Posterior vena cava (tissue), 2 donors: Measurements from ENCODE around the gene TDRD12. TPM values are rescaled to one million over a fixed set of nuclear protein-coding genes. Genes with fewer than 3 reads are reported as not detected.
"Not testable (repeated sequence)": the region's sequence is repeated elsewhere in the genome, so short reads cannot be mapped to it uniquely, and the experiment has no call there.

Experiments used
- DNase-seq: peaks from one replicate; pipeline ENCODE4 v3.0.0-alpha.2; 2020; ENCODE audit warnings: low spot score
- intact Hi-C, 2 donors: fragments of 100-400 bp; cut with DNase I; formaldehyde crosslinking; loops; one replicate each; pipeline versions ENCODE4 v1.14.1 to v1.14.2; 2022 to 2023
- total RNA-seq, 2 donors: library from RNA; stranded (reverse); fragmentation: NEBNext Ultra II Directional; extraction: Animal tissue kit (Norgen Biotek cat#: 25700); gene quantifications; one replicate each; pipeline ENCODE4 v1.2.1, GENCODE V29; 2021
- donor health status: DM: yes; HTN: yes; CAD: no.
- donor health status: DM: yes; HTN: yes; CAD: no.

The TDRD12 gene
- total RNA-seq, 2 donors from 2014 or later = 0.24 to 0.65 TPM

DNA sequence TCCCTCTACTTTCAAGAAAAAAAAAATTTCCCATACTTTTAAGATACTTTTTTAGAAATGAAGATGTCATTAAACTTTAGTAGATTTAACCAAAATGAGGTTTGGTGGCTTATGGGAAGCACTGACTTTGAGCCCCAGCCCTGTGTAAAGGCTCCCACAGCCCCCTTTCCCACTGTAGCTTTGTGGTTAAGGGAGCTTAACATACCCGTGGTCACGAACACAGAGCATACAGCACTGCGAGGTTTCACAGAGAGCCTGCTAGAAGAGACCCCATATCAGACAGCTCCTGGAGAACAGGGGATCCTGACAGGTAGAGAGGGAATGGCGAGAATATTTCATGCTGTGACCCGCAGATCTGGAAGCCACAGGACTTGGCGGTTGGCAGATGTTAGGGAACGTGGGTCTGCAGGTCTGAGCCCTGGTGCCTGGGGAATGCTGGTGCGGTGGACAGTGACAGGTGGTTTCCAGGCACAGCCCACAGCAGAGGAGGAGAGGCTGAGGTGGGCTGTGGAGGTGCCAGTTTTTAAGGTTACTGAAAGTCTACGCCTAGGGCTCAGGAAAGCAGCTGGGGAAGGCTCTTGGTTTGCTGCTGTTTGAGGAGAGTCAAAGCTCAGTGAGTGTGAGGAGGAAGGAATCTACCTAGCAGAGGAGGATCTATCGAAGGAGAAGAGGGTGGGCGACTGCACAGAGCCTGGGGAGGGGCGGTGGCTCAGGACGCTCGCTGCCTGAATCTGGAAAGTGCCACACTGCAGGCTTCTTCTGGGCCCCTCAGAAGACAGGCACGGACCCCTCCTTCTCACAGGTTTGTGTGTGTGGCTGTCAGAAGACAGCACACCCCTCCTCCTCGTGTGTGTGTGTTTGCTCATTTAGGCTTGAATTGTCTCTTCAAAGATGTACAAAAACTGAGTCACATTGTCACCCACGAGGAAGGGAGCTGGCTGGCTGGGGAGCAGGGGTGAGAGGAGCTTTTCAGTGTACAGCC lies 100.1 kb downstream of the TDRD12 start:
- no peak for DNase-seq
- intact Hi-C loops = no loop called here

DNA sequence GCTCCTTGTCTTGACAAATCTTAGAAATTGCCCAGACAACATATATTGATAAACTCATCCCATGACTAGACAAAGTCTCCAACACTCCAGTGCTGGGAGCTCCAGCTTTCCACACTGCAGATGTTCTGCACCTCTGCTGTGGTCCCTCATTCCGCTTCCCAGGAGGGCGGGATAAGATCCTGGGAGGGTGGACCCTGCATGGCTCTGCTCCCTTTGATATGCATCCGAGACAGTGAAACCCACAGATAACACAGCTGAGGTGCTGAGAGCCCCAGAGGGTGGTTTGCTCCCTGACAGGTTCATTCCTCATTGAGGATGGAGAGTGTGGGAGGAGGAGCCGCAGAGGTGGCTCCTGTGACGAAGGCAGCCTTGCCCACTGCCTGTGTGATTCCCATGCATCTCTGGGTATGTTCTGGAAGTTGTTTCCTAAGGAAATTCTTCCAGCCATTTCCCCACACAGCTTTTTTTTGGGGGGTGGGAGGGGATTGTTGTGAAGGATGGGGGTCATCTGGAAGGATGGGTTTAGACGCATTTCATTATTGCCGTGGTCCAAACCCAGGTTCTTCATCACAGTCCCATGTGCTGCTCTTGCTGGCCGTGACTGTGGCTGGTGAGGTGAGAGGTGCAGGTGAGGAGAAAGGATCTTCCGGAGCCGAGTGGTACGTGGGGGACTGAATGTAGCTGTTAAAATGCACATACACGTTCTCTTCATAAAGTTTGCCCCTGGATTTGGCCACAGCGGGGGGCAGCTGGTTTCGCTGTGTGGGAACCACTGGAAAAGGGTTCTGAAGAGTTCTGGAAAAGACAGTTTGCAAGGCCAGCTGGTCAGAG lies 103.6 kb downstream of the TDRD12 start:
- intact Hi-C loops = no loop called here
- DNase-seq = no peak

DNA sequence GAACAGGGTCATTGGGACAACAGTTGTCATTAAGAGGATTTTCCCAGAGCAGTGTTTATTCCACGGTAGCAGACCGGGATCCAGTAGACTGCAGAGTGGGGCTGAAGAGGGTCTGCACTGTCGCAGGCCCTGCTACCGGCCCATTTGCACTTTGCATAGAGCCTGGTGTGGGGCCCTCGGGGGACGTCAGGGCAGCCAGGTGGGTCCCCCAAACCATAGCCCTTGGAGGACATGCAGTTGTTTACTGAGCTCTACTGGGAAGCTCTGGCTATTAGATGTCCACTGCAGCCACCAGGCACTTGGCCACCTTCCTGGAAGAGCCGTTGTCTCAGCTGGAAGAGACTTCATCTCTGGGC lies 104.2 kb downstream of the TDRD12 start:
- DNase-seq = no peak
- intact Hi-C loops = no loop called here

DNA sequence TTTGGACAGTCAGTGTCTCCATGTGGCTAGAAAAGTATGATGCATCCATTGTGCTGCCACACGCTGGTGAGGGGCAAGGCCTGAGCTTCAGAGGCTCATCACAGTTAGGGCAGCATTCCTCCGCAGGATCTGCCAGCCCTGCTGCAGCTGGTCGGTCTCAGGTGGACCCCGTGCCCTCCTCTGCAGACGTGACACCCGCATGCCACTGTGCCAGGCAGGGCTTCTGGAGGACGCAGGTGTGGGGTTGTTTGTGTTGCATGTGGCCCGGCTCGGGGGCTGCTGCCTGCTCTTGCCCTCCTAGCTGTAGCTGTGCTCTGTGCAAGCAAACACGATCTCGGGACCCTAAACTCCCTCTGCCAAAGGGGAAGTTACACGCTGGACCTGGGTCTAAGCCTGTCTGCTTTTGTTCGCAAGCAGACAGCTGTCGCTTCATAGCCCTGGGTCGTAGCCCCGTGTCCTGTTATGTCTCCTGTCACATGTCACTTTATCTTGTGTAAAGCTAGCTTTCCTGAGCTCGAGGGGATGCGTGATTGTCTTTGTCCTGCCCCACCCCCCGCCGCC lies 104.7 kb downstream of the TDRD12 start:
- intact Hi-C loops = no loop called here
- DNase-seq = no peak

DNA sequence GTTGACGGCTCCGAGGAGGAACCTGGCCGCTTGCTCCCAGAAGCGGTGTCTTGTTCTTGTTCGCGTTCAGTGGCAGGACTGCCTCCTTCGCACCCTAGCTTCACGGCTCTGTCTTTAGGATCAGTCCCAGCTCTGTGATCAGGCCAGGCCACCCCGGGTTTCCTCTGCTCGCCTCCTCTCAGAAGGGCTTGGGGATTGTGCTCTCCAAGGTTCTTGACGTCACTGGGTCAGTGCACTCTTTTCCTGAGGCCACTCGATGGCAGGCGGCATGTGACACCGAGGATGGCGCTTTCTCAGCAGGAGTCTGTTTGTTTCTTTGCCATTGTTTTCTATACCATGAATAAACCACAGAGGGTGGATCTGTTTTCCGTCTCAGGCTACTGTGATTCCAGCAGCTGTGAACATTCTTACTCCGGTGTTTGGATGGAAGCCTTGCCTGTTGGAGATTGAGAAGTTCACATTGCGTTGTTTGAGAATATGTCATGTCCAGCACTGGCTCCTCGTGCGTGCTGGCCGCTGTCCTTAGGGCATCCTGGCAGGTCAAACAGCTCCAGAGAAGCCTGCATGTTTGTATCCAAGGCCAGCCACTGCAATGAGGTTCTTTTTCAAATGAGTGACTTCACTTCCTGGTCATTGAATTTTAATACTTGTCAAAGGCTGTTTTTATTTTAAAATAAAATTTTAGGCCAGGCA lies 105.5 kb downstream of the TDRD12 start:
- intact Hi-C loops = no loop called here
- no peak for DNase-seq

DNA sequence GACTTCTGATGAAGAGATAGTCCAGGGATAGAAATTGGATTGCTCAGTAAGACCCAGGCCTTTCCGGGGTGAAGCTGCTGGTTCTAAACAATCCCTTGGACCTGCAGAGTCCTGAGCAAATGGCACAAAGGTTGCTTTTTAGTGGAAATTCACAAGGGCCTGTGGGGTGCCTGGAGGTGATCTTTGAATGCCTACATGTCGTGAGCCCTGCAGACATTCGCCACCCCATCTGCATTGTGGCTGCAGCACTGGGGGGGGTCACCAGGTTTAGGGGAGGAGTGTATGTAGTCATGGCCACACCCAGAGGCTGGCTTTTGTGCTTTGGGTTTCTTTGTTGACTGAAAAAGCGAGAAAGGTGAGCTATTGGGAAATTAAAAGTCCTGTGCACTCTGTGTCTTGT lies 108.6 kb downstream of the TDRD12 start:
- intact Hi-C loops = no loop called here
- DNase-seq = no peak

- intact Hi-C loops = no loop called here
- DNase-seq = no peak
Observed at GRCh38 chr19:32828643-32829344, 109.2 kb downstream of the TDRD12 start.

DNA sequence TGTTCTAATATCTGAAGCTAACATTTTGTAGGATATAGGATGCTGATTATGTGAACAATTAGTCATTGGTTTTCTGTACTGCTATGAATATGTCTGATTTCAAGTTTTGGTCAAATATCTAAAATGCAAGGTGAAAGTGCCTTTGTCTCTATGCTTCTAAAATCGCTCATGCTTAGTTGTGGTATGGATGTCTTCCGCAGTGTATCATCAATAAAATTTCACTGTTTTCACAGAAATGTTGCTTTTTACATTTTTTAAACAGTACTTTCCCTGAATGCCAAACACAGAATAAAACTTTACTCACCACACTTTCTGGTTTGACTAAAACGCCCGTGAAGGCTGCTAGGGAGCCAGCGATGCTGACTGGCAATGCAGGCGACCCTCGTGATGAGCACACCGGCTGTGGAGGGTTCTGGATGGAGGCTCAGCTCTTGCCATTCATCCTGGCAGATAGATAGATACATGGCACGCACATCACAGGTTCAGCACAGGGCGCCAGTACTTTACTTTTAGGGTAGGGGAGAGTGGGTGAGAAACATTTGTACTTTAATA lies 109.9 kb downstream of the TDRD12 start:
- intact Hi-C loops = no loop called here
- no peak for DNase-seq

DNA sequence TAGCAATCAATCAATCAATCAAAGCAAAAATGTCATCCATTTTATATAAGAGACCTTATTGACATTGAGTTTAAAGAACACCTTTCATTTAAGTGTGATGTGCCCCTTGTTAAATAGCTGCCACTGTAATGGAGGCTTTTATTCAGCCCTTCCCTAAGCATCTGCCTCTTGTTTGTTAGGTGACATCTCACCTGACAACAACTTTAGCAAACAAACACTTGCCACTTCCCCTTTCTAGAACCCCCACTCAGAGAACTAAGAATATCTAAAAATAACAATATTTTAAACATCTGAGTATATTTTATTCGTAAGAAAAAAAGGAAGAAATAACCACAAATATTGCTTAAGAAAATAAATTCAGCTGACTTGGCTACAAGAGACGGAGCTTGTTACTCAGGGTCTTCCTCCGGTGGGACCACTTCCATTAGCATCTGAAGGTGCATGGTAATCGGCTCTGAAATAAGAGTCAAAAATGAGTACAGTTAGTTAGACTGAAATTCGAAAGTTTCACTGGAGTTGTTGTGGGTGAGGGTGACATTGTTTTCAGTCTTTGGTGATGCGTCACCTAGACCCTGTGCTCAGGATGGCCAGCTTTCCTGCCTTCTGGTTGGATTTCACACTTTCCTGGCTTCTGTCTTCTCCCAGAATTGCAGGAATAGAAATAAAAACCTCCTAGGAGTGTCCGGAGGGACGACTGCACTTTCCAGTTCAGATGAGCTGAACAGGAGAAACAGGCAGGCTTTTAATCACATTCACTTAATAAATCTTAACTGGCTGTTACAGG lies 110.9 kb downstream of the TDRD12 start:
- intact Hi-C loops = no loop called here
- no peak for DNase-seq

DNA sequence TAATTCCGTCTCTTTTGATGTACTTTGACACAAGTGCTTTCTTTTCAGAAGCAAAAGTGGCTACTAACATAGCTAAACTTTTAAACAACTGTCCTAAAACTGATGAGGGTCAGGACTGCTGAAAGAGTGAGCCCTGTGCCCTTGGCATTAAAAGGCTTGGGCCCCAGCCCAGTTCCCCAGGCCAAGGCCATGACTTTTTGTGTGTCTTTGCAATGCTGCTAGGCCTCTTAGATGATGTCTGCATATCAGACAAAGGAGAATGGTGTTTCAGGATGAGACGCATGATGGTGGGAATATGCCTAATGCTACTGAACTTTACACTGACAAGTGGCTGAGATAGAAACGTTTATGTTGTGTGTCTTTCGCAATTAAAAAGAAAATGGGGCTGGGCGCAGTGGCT lies 112.0 kb downstream of the TDRD12 start:
- intact Hi-C loops = no loop called here
- no peak for DNase-seq

GRCh38 chr19:32832094-32832493 lies 112.5 kb downstream of the TDRD12 start:
- DNase-seq, intact Hi-C loops: not testable (repeated sequence)

DNA sequence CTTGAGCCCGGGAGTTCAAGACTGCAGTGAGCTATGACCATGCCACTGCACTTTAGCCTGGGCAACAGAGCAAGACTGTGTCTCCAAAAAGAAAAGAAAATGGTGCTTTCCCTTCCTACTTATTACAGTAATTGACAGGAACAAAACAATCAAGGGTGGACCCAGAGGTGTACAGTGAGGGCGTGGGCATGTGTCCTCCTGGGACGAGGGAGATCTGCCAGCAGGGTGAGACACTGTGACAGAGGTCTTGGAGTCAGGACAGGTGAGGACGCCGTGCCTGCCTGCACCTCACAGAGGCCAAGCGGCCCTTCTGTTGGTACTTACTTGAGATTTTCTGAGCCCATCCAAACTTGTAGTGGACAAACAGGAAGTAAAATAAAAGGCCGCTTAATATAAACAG lies 113.3 kb downstream of the TDRD12 start:
- DNase-seq, intact Hi-C loops: not testable (repeated sequence)

- intact Hi-C loops, DNase-seq: not testable (repeated sequence)
Observed at GRCh38 chr19:32833388-32833787, 113.8 kb downstream of the TDRD12 start.

DNA sequence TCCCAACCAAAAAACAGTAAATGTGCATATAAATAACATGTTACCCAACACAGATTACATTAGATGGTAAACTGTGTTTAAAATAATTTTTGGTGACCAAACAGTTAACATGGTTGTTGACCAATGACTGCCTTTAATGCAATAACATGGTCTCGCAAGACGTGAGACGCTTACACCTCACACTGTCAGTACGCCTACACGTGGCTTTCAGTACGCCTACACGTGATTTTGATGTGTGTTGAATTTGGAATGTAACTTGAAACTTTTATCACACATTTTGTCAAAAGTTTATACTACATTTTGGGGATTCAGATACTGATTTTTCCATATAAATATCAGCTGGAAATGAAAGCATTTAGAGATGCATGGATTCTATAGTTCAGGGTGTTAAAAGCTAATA lies 118.0 kb downstream of the TDRD12 start:
- DNase-seq = no peak
- intact Hi-C loops = no loop called here

DNA sequence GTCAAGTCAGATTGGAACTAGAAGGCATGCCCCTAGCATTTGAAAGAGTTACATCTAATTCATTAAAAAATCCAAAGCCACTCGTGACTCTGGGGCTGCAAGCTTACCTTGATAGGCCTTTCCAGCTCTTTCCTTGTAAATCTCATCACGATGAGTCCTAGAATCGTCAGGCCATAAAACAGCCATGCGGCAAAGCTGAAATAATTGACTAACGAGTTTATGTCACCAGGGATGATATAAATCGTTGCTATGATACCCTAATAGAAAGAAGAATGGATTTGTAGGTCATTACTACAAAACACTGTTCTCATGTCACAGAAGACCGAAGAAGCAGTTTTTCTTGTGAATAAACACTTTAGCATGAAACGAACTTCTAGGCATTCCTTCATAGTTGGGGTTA lies 122.5 kb downstream of the TDRD12 start:
- intact Hi-C loops = no loop called here
- no peak for DNase-seq

DNA sequence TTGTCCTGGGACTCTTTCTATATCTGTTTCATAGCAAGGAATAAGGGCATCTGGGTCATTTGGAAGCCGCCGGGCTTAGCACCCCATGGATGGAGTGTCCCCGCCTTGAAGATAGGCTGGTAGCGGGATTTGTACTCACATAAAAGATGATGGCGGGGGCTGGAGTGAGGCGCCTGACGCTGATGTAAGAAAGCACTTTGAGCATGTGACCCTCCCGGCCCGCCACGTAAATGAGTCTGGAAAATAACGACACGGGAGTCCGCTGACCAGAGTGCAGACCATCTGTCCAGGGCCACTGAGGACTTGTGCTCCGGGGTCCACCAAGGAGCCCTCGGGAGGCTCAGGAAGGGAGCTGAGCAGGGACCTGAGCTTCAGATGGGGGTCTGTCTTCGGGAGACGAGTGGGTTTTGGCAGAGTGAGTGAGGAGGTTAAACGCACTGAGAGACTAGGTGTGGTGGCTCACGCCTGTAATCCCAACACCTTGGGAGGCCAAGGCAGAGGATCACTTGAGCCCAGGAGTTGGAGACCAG lies 124.2 kb downstream of the TDRD12 start:
- intact Hi-C loops = no loop called here
- DNase-seq = no peak

- intact Hi-C loops, DNase-seq: not testable (repeated sequence)
Observed at GRCh38 chr19:32848035-32848434, 128.5 kb downstream of the TDRD12 start.

DNA sequence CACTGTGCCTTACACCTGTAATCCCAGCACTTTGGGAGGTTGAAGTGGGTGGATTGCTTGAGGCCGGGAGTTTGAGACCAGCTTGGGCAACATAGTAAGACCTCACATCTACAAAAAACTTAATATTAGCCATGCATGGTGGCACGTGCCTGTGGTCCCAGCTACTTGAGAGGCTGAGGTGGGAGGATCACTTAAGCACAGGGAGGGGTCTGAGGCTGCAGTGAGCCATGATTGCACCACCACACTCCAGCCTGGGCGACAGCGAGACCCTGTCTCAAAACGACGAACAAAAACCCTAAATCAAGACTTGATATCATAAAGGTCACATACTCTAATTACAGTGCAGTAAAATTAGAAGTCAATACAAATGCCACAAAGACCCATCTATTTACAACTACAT lies 132.6 kb downstream of the TDRD12 start:
- intact Hi-C loops = no loop called here
- no peak for DNase-seq
